ENCODE data around the gene DUSP10.

DNA sequence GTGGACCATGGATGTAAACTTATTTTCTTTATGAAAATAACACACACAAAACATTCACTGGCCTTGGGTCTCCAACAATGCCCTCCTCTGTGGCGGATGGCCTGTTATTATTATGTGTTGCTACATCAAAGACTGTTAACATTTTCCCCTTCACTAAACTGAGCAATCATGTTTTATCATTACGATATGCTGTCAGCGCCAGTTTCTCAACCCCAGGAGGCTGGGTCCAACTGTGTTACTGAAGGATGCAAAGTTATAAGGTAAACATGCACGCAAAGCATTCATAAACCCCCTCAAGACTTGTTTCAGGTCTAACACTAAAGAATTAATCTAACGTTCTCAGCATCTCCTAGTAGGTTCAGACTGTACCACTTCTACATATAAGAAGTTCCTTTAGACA, 6.0 kb upstream of the DUSP10 start:
- TF ChIP-seq POLR2A (IDR thresholded peaks at IDR 0.05), result no peak
- TF ChIP-seq, protein P1, sequence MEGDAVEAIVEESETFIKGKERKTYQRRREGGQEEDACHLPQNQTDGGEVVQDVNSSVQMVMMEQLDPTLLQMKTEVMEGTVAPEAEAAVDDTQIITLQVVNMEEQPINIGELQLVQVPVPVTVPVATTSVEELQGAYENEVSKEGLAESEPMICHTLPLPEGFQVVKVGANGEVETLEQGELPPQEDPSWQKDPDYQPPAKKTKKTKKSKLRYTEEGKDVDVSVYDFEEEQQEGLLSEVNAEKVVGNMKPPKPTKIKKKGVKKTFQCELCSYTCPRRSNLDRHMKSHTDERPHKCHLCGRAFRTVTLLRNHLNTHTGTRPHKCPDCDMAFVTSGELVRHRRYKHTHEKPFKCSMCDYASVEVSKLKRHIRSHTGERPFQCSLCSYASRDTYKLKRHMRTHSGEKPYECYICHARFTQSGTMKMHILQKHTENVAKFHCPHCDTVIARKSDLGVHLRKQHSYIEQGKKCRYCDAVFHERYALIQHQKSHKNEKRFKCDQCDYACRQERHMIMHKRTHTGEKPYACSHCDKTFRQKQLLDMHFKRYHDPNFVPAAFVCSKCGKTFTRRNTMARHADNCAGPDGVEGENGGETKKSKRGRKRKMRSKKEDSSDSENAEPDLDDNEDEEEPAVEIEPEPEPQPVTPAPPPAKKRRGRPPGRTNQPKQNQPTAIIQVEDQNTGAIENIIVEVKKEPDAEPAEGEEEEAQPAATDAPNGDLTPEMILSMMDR (IDR thresholded peaks at IDR 0.05), result no peak

Data from vagina (tissue), 2 donors.